Measurements from ENCODE around the gene ATP5F1E. TPM values are rescaled to one million over a fixed set of nuclear protein-coding genes. Genes with fewer than 3 reads are reported as not detected.
A peak's percentile ranks its signal among the peaks of the same experiment; 100 is the strongest.

The ATP5F1E gene
- total RNA-seq, 1 donor from 2014 or later = 134 TPM

- no peaks in the 10 kb centered on the region for H3K27me3 ChIP-seq (ENCODE audit: low read depth)
- H3K27ac ChIP-seq (replicated peaks) = peak overlapping the region; percentile 63
- H3K4me1 ChIP-seq = peaks cover 34% of the 10 kb centered on the region
- H3K9me3 ChIP-seq (replicated peaks) = no peaks in the 10 kb centered on the region
- no peak for TF ChIP-seq CTCF (IDR thresholded peaks at IDR 0.05; ENCODE audit: borderline replicate concordance)
- H3K36me3 ChIP-seq = peaks cover 5% of the 10 kb centered on the region
- intact Hi-C loops (cut with micrococcal nuclease) = no loop called here
- no peak overlapping the region for H3K4me3 ChIP-seq
- DNase-seq = no peak
These were observed 15.2 kb downstream of the ATP5F1E start for GRCh38 chr20:59016795-59017492.

GRCh38 chr20:59015812-59016711, 16.1 kb downstream of the ATP5F1E start:
- no peak for DNase-seq
- Histone ChIP-seq H3K36me3 (no peaks in the 10 kb centered on the region), H3K4me1 (peaks cover 42% of the 10 kb centered on the region), H3K27me3 (ENCODE audit: low read depth) (no peaks in the 10 kb centered on the region), H3K9me3 (replicated peaks) (no peaks in the 10 kb centered on the region), H3K4me3 (no peak overlapping the region), H3K27ac (replicated peaks) (no peak overlapping the region)
- TF ChIP-seq CTCF (IDR thresholded peaks at IDR 0.05; ENCODE audit: borderline replicate concordance) = no peak
- intact Hi-C loops (cut with micrococcal nuclease) = no loop called here

GRCh38 chr20:59015411-59015810, 16.7 kb downstream of the ATP5F1E start:
- intact Hi-C loops (cut with micrococcal nuclease) = no loop called here
- Histone ChIP-seq H3K4me1 (peaks cover 49% of the 10 kb centered on the region), H3K36me3 (no peaks in the 10 kb centered on the region), H3K9me3 (replicated peaks) (no peaks in the 10 kb centered on the region), H3K27me3 (ENCODE audit: low read depth) (no peaks in the 10 kb centered on the region), H3K27ac (replicated peaks) (no peak overlapping the region), H3K4me3 (no peak overlapping the region)
- no peak for DNase-seq
- no peak for TF ChIP-seq CTCF (IDR thresholded peaks at IDR 0.05; ENCODE audit: borderline replicate concordance)

GRCh38 chr20:59014680-59015389, 17.3 kb downstream of the ATP5F1E start:
- Histone ChIP-seq H3K27ac (replicated peaks) (peak overlapping the region; percentile 38), H3K36me3 (no peaks in the 10 kb centered on the region), H3K9me3 (replicated peaks) (no peaks in the 10 kb centered on the region), H3K4me1 (peaks cover 54% of the 10 kb centered on the region), H3K27me3 (ENCODE audit: low read depth) (no peaks in the 10 kb centered on the region), H3K4me3 (no peak overlapping the region)
- intact Hi-C loops (cut with micrococcal nuclease) = no loop called here
- no peak for TF ChIP-seq CTCF (IDR thresholded peaks at IDR 0.05; ENCODE audit: borderline replicate concordance)
- DNase-seq = no peak

- no peak for TF ChIP-seq CTCF (IDR thresholded peaks at IDR 0.05; ENCODE audit: borderline replicate concordance)
- Histone ChIP-seq H3K4me3 (no peak overlapping the region), H3K4me1 (peaks cover 57% of the 10 kb centered on the region), H3K27ac (replicated peaks) (peak overlapping the region; percentile 38), H3K36me3 (no peaks in the 10 kb centered on the region), H3K27me3 (ENCODE audit: low read depth) (no peaks in the 10 kb centered on the region), H3K9me3 (replicated peaks) (no peaks in the 10 kb centered on the region)
- no peak for DNase-seq
- intact Hi-C loops (cut with micrococcal nuclease) = no loop called here
These were observed 18.1 kb downstream of the ATP5F1E start for GRCh38 chr20:59013959-59014608.
